Kidney (tissue), 14 donors: ENCODE data around the gene OR2W3. TPM values are rescaled to one million over a fixed set of nuclear protein-coding genes. Genes with fewer than 3 reads are reported as not detected.

Experiments used
- DNase-seq, 5 donors: peaks; one replicate each; pipeline ENCODE4 v3.0.0-alpha.2; 2013 to 2020
- FAIRE-seq: peaks from 2 replicates; lab custom pipeline; 2012; peaks lifted over from hg19 to GRCh38; lab: Jason Lieb, UNC
- H3K27ac ChIP-seq, 2 donors: one replicate each; pipeline ENCODE4 v1.7.0; 2013; ENCODE audit warnings: low read depth in 2 of 2, low read length in 2 of 2, inconsistent platforms in 1 of 2
- H3K27me3 ChIP-seq: one replicate; pipeline ENCODE4 v1.7.1; 2013; ENCODE audit warnings: low read length, inconsistent platforms; ENCODE audit not compliant: control insufficient read depth, insufficient read depth
- H3K36me3 ChIP-seq, 3 donors: one replicate each; pipeline versions ENCODE4 v1.7.0 to v1.7.1; 2013; ENCODE audit warnings: low read length in 3 of 3, control low read depth in 1 of 3, inconsistent platforms in 1 of 3; ENCODE audit not compliant: insufficient read depth in 3 of 3, control insufficient read depth in 2 of 3
- H3K4me1 ChIP-seq, 3 donors: one replicate each; pipeline versions ENCODE4 v1.7.0 to v1.7.1; 2013; ENCODE audit warnings: low read length in 3 of 3, inconsistent platforms in 1 of 3, low read depth in 1 of 3; ENCODE audit not compliant: control insufficient read depth in 2 of 3, insufficient read depth in 2 of 3
- H3K4me3 ChIP-seq, 3 donors: one replicate each; pipeline versions ENCODE4 v1.7.0 to v1.8.1; 2013; ENCODE audit warnings: low read length in 3 of 3, control low read depth in 1 of 3, inconsistent platforms in 1 of 3
- H3K9ac ChIP-seq, 3 donors: one replicate each; pipeline versions ENCODE4 v1.7.0 to v1.7.1; 2013; ENCODE audit warnings: low read length in 3 of 3, control low read depth in 1 of 3, inconsistent platforms in 1 of 3
- H3K9me3 ChIP-seq, 3 donors: one replicate each; pipeline versions ENCODE4 v1.7.0 to v1.7.1; 2013; ENCODE audit warnings: low read length in 3 of 3, control low read depth in 1 of 3, inconsistent platforms in 1 of 3; ENCODE audit not compliant: control insufficient read depth in 2 of 3, insufficient read depth in 1 of 3
- CTCF ChIP-seq: IDR thresholded peaks from 3 replicates; pipeline ENCODE4 v1.5.1; 2012; ENCODE audit warnings: mild to moderate bottlenecking, moderate library complexity, borderline replicate concordance; ENCODE audit not compliant: insufficient read depth; ENCODE audit errors: extremely low read depth
- intact Hi-C: fragments of 100-400 bp; cut with DNase I; formaldehyde crosslinking; loops from one replicate; pipeline ENCODE4 v1.11.1; 2022
- polyA plus RNA-seq: library from polyadenylated mRNA; stranded (reverse); fragments of 350-450 nt; fragmentation: Illumina TruSeq; extraction: RNeasy Lipid Tissue Mini Kit (QIAGEN cat#74804); gene quantifications from one replicate; pipeline ENCODE4 v1.2.3, GENCODE V29; 2014; ENCODE audit warnings: low read depth, low replicate concordance; ENCODE audit not compliant: insufficient read depth
- total RNA-seq: library from RNA; stranded (reverse); fragmentation: NEBNext Ultra II Directional; extraction: Animal tissue kit (Norgen Biotek cat#: 25700); gene quantifications from one replicate; pipeline ENCODE4 v1.2.1, GENCODE V29; 2021
- donor health status: control.
- donor health status: control.
- donor health status: control.
- donor health status: control.
- donor health status: control.
- donor health status: DM: yes; HTN: yes; CAD: no.
- donor health status: Normal renal cell carcinoma (clear cell type).

Gene OR2W3
- total and polyA plus RNA-seq, 2 donors from 2014 or later, result not detected

GRCh38 chr1:247854899-247855545, 40.4 kb upstream of the OR2W3 start:
- H3K9ac ChIP-seq, result no peak overlapping the region
- DNase-seq, result no peak
- no peaks in the 10 kb centered on the region for H3K36me3 ChIP-seq
- H3K4me3 ChIP-seq, result no peak overlapping the region
- H3K27ac ChIP-seq, result no peak overlapping the region
- TF ChIP-seq CTCF, result no peak
- no peak for FAIRE-seq
- H3K4me1 ChIP-seq, result no peaks in the 10 kb centered on the region
- peaks cover 3% of the 10 kb centered on the region for H3K27me3 ChIP-seq
- H3K9me3 ChIP-seq, result no peaks in the 10 kb centered on the region
- intact Hi-C loops, result no loop called here

- no peaks in the 10 kb centered on the region for H3K36me3 ChIP-seq
- no peak for TF ChIP-seq CTCF
- H3K27me3 ChIP-seq, result peaks cover 3% of the 10 kb centered on the region
- H3K4me1 ChIP-seq, result no peaks in the 10 kb centered on the region
- DNase-seq, result no peak
- FAIRE-seq, result no peak
- H3K9ac ChIP-seq, result no peak overlapping the region
- no peaks in the 10 kb centered on the region for H3K9me3 ChIP-seq
- H3K4me3 ChIP-seq, result no peak overlapping the region
- H3K27ac ChIP-seq, result no peak overlapping the region
- intact Hi-C loops, result no loop called here
Observed at GRCh38 chr1:247855911-247856310, 39.5 kb upstream of the OR2W3 start.

GRCh38 chr1:247857069-247857984, 38.1 kb upstream of the OR2W3 start, which contains the start of gene TRIM58:
Gene TRIM58 (plus strand): TSS chr1:247857187. CDS start chr1:247857247, 60 bp downstream.
- no peak for TF ChIP-seq CTCF
- peak; percentile 50 to 65 (median 55) for DNase-seq
- Histone ChIP-seq H3K27me3 (peaks cover 3% of the 10 kb centered on the region), H3K27ac (no peak within 1 kb of the TSS), H3K4me3 (no peak within 1 kb of the TSS), H3K9me3 (no peaks in the 10 kb centered on the region), H3K9ac (no peak within 1 kb of the TSS), H3K4me1 (no peaks in the 10 kb centered on the region), H3K36me3 (no peaks in the 10 kb centered on the region)
- intact Hi-C loops, result no loop called here
- no peak for FAIRE-seq
